ENCODE data around the gene THAP7. TPM values are rescaled to one million over a fixed set of nuclear protein-coding genes. Genes with fewer than 3 reads are reported as not detected.

THAP7 gene
- total and polyA plus RNA-seq, 8 donors = 14.7 to 26.3 (median 20.0) TPM

DNA sequence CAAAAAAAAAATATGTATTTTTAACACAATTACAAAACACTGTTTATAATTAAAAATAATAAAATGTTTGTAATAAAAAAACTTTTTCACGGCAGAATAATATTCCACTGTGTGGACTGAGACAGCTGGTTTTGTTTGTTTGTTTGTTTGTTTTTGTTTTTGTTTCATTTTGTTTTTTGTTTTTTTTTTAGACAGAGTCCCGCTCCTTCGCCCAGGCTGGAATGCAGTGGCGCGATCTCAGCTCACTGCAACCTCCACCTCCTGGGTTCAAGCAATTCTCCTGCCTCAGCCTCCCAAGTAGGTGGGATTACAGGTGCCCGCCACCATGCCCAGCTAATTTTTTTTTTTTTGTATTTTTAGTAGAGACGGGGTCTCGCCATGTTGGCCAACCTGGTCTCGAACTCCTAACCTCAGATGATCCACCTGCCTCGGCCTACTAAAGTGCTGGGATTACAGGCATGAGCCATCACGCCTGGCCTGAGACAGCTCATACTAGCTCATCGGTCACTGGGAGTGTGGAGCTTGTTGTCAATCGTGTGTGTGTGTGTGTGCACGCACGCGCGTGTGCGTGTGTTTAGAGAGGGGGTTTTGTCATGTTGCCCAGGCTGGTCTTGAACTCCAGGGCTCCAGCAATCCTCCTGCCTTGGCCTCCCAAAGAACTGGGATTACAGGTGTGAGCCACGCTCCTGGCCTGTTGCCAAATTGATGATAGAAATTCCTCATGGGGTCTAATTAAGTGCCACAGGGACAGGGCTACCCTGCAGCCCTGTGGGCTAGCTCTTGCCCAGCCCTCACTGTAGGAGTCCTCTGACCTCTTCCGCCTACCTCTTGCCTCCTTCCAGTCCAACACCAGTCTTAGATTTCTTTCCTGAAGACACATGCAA lies 42.1 kb downstream of the THAP7 start:
- Histone ChIP-seq H3K4me1 (peaks cover 0 to 35% of the 10 kb centered on the region in 2 donors), H3K27ac (no peak overlapping the region), H3K9me3 (no peaks in the 10 kb centered on the region), H3K4me3 (no peak overlapping the region), H3K36me3 (no peaks in the 10 kb centered on the region), H3K27me3 (peaks cover 5 to 38% of the 10 kb centered on the region in 2 donors)
- TF ChIP-seq, protein P1, sequence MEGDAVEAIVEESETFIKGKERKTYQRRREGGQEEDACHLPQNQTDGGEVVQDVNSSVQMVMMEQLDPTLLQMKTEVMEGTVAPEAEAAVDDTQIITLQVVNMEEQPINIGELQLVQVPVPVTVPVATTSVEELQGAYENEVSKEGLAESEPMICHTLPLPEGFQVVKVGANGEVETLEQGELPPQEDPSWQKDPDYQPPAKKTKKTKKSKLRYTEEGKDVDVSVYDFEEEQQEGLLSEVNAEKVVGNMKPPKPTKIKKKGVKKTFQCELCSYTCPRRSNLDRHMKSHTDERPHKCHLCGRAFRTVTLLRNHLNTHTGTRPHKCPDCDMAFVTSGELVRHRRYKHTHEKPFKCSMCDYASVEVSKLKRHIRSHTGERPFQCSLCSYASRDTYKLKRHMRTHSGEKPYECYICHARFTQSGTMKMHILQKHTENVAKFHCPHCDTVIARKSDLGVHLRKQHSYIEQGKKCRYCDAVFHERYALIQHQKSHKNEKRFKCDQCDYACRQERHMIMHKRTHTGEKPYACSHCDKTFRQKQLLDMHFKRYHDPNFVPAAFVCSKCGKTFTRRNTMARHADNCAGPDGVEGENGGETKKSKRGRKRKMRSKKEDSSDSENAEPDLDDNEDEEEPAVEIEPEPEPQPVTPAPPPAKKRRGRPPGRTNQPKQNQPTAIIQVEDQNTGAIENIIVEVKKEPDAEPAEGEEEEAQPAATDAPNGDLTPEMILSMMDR (IDR thresholded peaks at IDR 0.05) = no peak
- ATAC-seq (no peak), DNase-seq (peak in 1 of 4 donors; percentile 31)
- intact Hi-C loops (cut with DNase I) = no loop called here

DNA sequence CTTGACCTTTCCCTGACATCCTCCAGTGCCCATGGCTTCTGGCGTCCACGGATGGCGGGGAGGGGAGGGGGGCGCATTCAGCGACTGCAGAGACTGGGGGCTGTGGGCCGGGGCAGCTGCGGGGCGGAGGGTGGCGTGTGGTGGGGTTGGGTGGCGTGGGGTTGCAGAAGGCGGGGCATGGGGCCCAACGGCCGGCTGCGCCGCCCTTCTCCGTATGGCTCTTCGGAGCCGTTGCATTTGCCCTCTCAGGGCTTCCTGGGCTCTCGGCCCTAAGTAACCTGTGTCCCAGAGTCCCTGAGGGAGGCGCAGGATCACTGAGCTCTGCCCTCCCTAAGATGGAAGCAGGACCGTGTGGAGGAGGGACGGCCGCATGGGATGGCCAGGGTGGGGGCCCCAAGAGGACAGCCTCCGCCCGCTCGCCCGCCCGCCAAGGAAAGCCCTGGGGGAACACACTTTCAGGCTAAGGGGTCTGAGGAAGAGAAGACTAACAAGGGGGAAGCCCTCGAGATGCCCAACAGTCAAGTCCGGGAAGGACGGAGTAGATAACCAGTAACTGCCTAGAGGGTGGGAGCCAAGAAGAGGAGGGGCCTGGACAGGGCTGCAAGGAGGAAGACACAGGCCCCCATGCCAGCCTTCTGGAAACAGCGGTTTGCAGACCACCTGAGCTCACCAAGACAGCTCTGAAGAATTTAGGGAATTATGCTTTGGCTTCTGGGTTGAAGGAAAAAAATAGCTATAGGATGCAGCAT lies 44.1 kb downstream of the THAP7 start:
- peak overlapping the region; percentile 2 to 34 for H3K27ac ChIP-seq

DNA sequence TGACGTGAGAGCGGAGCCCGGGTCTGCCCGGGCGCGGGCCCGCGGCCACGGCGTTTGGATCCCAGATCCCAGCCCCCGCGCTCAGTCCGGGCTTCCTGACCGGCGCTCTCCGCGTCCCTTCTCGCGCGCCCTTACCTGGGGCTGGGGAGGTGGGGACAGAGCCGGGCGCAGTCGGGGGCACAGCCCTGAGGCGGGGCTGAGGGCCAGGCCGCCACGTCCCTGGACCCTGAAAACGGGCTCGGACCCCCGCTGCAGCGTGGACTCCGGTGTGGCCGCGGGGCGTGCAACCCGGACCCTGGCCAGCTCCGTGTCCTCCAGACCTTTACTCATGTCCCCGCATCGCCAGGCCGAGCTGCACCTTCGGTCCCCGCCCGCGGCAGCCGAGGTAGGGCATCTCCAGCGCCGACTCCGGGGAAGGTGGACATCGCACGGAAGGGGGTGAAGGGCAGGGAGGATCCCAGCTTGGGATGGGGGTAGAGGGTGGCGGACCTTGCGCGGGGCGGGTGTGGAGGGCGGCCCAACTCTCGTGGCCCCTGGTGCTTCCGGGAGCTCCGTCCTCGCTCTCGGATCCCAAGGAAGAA lies 44.7 kb downstream of the THAP7 start:
- H3K36me3 ChIP-seq = peaks cover 0 to 18% of the 10 kb centered on the region in 2 donors
- ATAC-seq (peak; percentile 67), DNase-seq (peak in 1 of 4 donors; percentile 88)
- H3K27me3 ChIP-seq = peaks cover 0 to 12% of the 10 kb centered on the region in 2 donors
- TF ChIP-seq, protein P1 (IDR thresholded peaks at IDR 0.05) = no peak
- H3K27ac ChIP-seq = peak overlapping the region; percentile 2 to 34
- H3K4me1 ChIP-seq = peaks cover 0 to 34% of the 10 kb centered on the region in 2 donors
- peak overlapping the region; percentile 48 for H3K4me3 ChIP-seq
- intact Hi-C loops (cut with DNase I) = no loop called here
- no peaks in the 10 kb centered on the region for H3K9me3 ChIP-seq

More for the DNA sequence above, 44.1 kb downstream of the THAP7 start:
- Histone ChIP-seq H3K36me3 (peaks cover 0 to 11% of the 10 kb centered on the region in 2 donors), H3K9me3 (no peaks in the 10 kb centered on the region), H3K27me3 (peaks cover 0 to 18% of the 10 kb centered on the region in 2 donors), H3K4me3 (peak overlapping the region; percentile 48), H3K4me1 (peaks cover 0 to 34% of the 10 kb centered on the region in 2 donors)
- TF ChIP-seq, protein P1 (IDR thresholded peaks at IDR 0.05) = no peak
- ATAC-seq = peak; percentile 79
- intact Hi-C loops (cut with DNase I) = no loop called here
- peak in 2 of 4 donors; percentile 54 to 87 for DNase-seq

DNA sequence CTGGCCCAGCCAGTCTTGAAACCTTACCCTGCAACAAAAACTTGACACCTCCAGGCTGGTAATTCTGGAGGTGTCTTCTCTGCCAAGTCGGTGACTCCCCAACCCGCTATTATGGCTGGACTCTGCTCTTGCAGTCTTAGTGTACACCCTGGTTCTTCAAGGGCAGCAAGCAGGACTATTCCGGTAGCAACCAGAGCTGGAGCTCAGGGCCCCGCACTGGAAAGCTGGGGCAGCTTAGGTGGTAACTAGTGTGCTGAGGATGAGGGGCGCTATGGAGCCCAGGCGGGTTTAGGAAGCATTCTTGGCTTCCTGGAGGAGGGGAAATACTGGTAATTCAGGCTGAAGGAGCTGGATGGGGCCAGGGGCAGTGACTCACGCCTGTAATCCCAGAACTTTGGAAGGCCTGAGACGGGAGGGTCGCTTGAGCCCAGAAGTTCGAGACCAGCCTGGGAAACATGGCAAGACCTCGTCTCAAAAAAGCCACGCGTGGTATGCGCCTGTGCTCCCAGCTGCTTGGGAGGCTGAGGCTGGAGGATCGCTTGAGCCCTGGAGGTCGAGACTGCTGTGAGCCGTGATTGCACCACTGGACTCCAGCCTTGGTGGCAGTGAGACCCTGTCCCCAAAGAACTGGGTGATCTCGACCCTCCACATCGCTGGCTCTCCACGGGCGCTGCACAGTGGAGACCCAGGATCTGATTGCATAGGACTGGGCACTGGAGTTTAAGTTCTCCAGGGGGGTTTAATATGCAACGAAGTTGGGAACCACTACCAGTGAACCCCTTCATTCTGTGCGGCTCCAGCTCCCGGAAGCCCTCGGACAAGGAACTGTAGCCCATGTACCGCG lies 45.4 kb downstream of the THAP7 start:
- peak overlapping the region; percentile 48 for H3K4me3 ChIP-seq
- no peak for DNase-seq
- H3K27ac ChIP-seq = peak overlapping the region in 1 of 2 donors; percentile 34
- ATAC-seq = peak; percentile 38
- peaks cover 0 to 31% of the 10 kb centered on the region in 2 donors for H3K4me1 ChIP-seq
- intact Hi-C loops (cut with DNase I) = no loop called here
- H3K9me3 ChIP-seq = no peaks in the 10 kb centered on the region
- H3K27me3 ChIP-seq = peaks cover 0 to 12% of the 10 kb centered on the region in 2 donors
- TF ChIP-seq, protein P1 (IDR thresholded peaks at IDR 0.05) = no peak
- H3K36me3 ChIP-seq = peaks cover 0 to 25% of the 10 kb centered on the region in 2 donors
